Tibial artery (tissue), 4 donors: ENCODE measurements around the gene GSDMA.

Experiments used
- DNase-seq, 2 donors: peaks; one replicate each; pipeline ENCODE4 v3.0.0-alpha.2; 2019
- H3K27ac ChIP-seq, 2 donors: fragments of 200-600 bp; sonication (generic) in 1 of 2; 1 replicate in 1 of 2; 2 replicates in 1 of 2; pipeline ENCODE4 v1.5.1; 2018 to 2019; ENCODE audit warnings: mild to moderate bottlenecking in 1 of 2
- H3K27me3 ChIP-seq, 2 donors: fragments of 200-600 bp; sonication (generic) in 1 of 2; one replicate each; pipeline versions ENCODE4 v1.5.1 to v1.6.0; 2016 to 2019
- H3K36me3 ChIP-seq, 3 donors: fragments of 200-600 bp; sonication (generic) in 2 of 3; one replicate each; pipeline ENCODE4 v1.5.1; 2016 to 2019; ENCODE audit warnings: mild to moderate bottlenecking in 2 of 3
- H3K4me1 ChIP-seq, 4 donors: fragments of 200-600 bp; sonication (generic) in 2 of 4; 1 replicate in 3 of 4; 2 replicates in 1 of 4; pipeline ENCODE4 v1.5.1; 2016 to 2019
- H3K4me3 ChIP-seq, 2 donors: fragments of 200-600 bp; sonication (generic) in 1 of 2; 1 replicate in 1 of 2; 2 replicates in 1 of 2; pipeline ENCODE4 v1.5.1; 2018 to 2019; ENCODE audit warnings: mild to moderate bottlenecking in 2 of 2
- H3K9me3 ChIP-seq, 3 donors: fragments of 200-600 bp; sonication (generic) in 1 of 3; one replicate each; pipeline ENCODE4 v1.5.1; 2016 to 2019
- CTCF ChIP-seq, 2 experiments: fragments of 200-600 bp in 1 of 2; fragments of 450-650 bp in 1 of 2; IDR thresholded peaks; one replicate each; pipeline ENCODE4 v1.5.1; 2017 to 2019; ENCODE audit warnings: antibody characterized with exemption in 2 of 2, mild to moderate bottlenecking in 1 of 2, moderate library complexity in 1 of 2
- intact Hi-C: fragments of 100-400 bp; cut with DNase I; formaldehyde crosslinking; loops from one replicate; pipeline ENCODE4 v1.15.0; 2023; ENCODE audit warnings: low total_unique reads

The GSDMA gene

GRCh38 chr17:39920218-39921210 lies 42.3 kb upstream of the GSDMA start:
- H3K4me1 ChIP-seq, result peaks cover 0 to 17% (median 1%) of the 10 kb centered on the region in 4 donors
- H3K4me3 ChIP-seq, result no peak overlapping the region
- no peak for TF ChIP-seq CTCF (IDR thresholded peaks at IDR 0.05)
- no peaks in the 10 kb centered on the region for H3K27me3 ChIP-seq
- H3K27ac ChIP-seq, result no peak overlapping the region
- intact Hi-C loops, result no loop called here
- peaks cover 14 to 62% (median 50%) of the 10 kb centered on the region in 3 donors for H3K36me3 ChIP-seq
- no peak for DNase-seq
- no peaks in the 10 kb centered on the region for H3K9me3 ChIP-seq

- Histone ChIP-seq H3K27ac (no peak overlapping the region), H3K4me1 (peaks cover 0 to 25% (median 8%) of the 10 kb centered on the region in 4 donors), H3K4me3 (no peak overlapping the region), H3K9me3 (no peaks in the 10 kb centered on the region), H3K27me3 (no peaks in the 10 kb centered on the region), H3K36me3 (peaks cover 14 to 62% (median 50%) of the 10 kb centered on the region in 3 donors)
- no peak for DNase-seq
- intact Hi-C loops, result no loop called here
- TF ChIP-seq CTCF (IDR thresholded peaks at IDR 0.05), result no peak
Observed at GRCh38 chr17:39921323-39921722, 41.5 kb upstream of the GSDMA start.

GRCh38 chr17:39922006-39922405 lies 40.8 kb upstream of the GSDMA start:
- peaks cover 14 to 56% (median 50%) of the 10 kb centered on the region in 3 donors for H3K36me3 ChIP-seq
- intact Hi-C loops, result no loop called here

GRCh38 chr17:39923230-39923629 lies 39.6 kb upstream of the GSDMA start:
- Histone ChIP-seq H3K27ac (no peak overlapping the region), H3K4me3 (no peak overlapping the region), H3K9me3 (no peaks in the 10 kb centered on the region), H3K4me1 (peaks cover 0 to 39% (median 19%) of the 10 kb centered on the region in 4 donors), H3K27me3 (no peaks in the 10 kb centered on the region), H3K36me3 (peaks cover 14 to 55% (median 50%) of the 10 kb centered on the region in 3 donors)
- intact Hi-C loops, result no loop called here
- no peak for DNase-seq
- no peak for TF ChIP-seq CTCF (IDR thresholded peaks at IDR 0.05)

More at GRCh38 chr17:39922006-39922405, 40.8 kb upstream of the GSDMA start:
- Histone ChIP-seq H3K4me3 (no peak overlapping the region), H3K27me3 (no peaks in the 10 kb centered on the region), H3K27ac (no peak overlapping the region), H3K9me3 (no peaks in the 10 kb centered on the region), H3K4me1 (peaks cover 0 to 32% (median 15%) of the 10 kb centered on the region in 4 donors)
- no peak for TF ChIP-seq CTCF (IDR thresholded peaks at IDR 0.05)
- DNase-seq, result no peak

GRCh38 chr17:39923836-39924690 lies 38.7 kb upstream of the GSDMA start:
- no peaks in the 10 kb centered on the region for H3K27me3 ChIP-seq
- H3K4me3 ChIP-seq, result no peak overlapping the region
- no peak for TF ChIP-seq CTCF (IDR thresholded peaks at IDR 0.05)
- H3K9me3 ChIP-seq, result no peaks in the 10 kb centered on the region
- peaks cover 14 to 52% (median 46%) of the 10 kb centered on the region in 3 donors for H3K36me3 ChIP-seq
- DNase-seq, result no peak
- intact Hi-C loops, result no loop called here
- H3K27ac ChIP-seq, result no peak overlapping the region
- peaks cover 0 to 47% (median 27%) of the 10 kb centered on the region in 4 donors for H3K4me1 ChIP-seq
